SJSA1 (cell line): ENCODE data around the gene PLGRKT. TPM values are rescaled to one million over a fixed set of nuclear protein-coding genes. Genes with fewer than 3 reads are reported as not detected.
"Not testable (repeated sequence)": the region's sequence is repeated elsewhere in the genome, so short reads cannot be mapped to it uniquely, and the experiment has no call there.

Experiments used
- DNase-seq, 2 experiments: peaks; one replicate each; pipeline ENCODE4 v3.0.0-alpha.2; 2015 to 2020; ENCODE audit warnings: low spot score in 2 of 2, low read depth in 1 of 2
- H3K27ac ChIP-seq: fragments of 250-450 bp; sonication (Bioruptor Pico); 2 replicates; pipeline ENCODE4 v1.5.1; 2020; ENCODE audit warnings: mild to moderate bottlenecking, moderate library complexity
- H3K27me3 ChIP-seq: fragments of 250-450 bp; sonication (Bioruptor Pico); replicated peaks from 2 replicates; pipeline ENCODE4 v1.5.1; 2020; ENCODE audit warnings: mild to moderate bottlenecking, moderate library complexity
- H3K36me3 ChIP-seq: fragments of 250-450 bp; sonication (Bioruptor Pico); 2 replicates; pipeline ENCODE4 v1.5.1; 2020; ENCODE audit warnings: mild to moderate bottlenecking
- H3K4me1 ChIP-seq: fragments of 250-450 bp; sonication (Bioruptor Pico); replicated peaks from 2 replicates; pipeline ENCODE4 v1.6.1; 2021; ENCODE audit warnings: mild to moderate bottlenecking
- H3K4me3 ChIP-seq: fragments of 250-450 bp; sonication (Bioruptor Pico); 2 replicates; pipeline ENCODE4 v1.5.1; 2020; ENCODE audit warnings: mild to moderate bottlenecking
- H3K9me3 ChIP-seq: fragments of 250-450 bp; sonication (Bioruptor Pico); replicated peaks from 2 replicates; pipeline ENCODE4 v1.5.1; 2020; ENCODE audit warnings: mild to moderate bottlenecking
- total RNA-seq: library from RNA; depleted of rRNA; stranded (reverse); fragments of >200 nt; shearing (Covaris generic); gene quantifications from 2 replicates; pipeline ENCODE4 v1.2.3, GENCODE V29; 2014

PLGRKT gene
- total RNA-seq, 1 experiment from 2014 or later: 31.2 TPM

- Histone ChIP-seq H3K9me3 (no peaks in the 10 kb centered on the region), H3K4me3 (no peak overlapping the region), H3K4me1 (no peaks in the 10 kb centered on the region), H3K36me3 (peaks cover 4% of the 10 kb centered on the region; the same call in 1 of the 2 replicates), H3K27ac (no peak overlapping the region), H3K27me3 (no peaks in the 10 kb centered on the region)
- DNase-seq: no peak
Measured at GRCh38 chr9:5466766-5467165, 29.0 kb upstream of the PLGRKT start.

- Histone ChIP-seq H3K4me3 (no peak overlapping the region), H3K27me3 (no peaks in the 10 kb centered on the region), H3K9me3 (no peaks in the 10 kb centered on the region), H3K27ac (no peak overlapping the region), H3K4me1 (no peaks in the 10 kb centered on the region), H3K36me3 (peaks cover 4% of the 10 kb centered on the region; the same call in 1 of the 2 replicates)
- DNase-seq: no peak
Measured at GRCh38 chr9:5466005-5466404, 28.3 kb upstream of the PLGRKT start.

GRCh38 chr9:5464831-5465330, 27.2 kb upstream of the PLGRKT start:
- not testable (repeated sequence) for H3K27me3 ChIP-seq, H3K4me3 ChIP-seq, H3K4me1 ChIP-seq, DNase-seq, H3K27ac ChIP-seq, H3K36me3 ChIP-seq, H3K9me3 ChIP-seq

GRCh38 chr9:5460157-5460556, 22.4 kb upstream of the PLGRKT start:
- no peak overlapping the region for H3K27ac ChIP-seq
- H3K4me3 ChIP-seq: no peak overlapping the region
- H3K4me1 ChIP-seq: peaks cover 4% of the 10 kb centered on the region
- no peaks in the 10 kb centered on the region for H3K9me3 ChIP-seq
- no peak for DNase-seq
- H3K27me3 ChIP-seq: no peaks in the 10 kb centered on the region
- H3K36me3 ChIP-seq: peaks cover 14% of the 10 kb centered on the region; the same call in 1 of the 2 replicates

- H3K4me3 ChIP-seq: no peak overlapping the region
- no peaks in the 10 kb centered on the region for H3K9me3 ChIP-seq
- no peak overlapping the region for H3K27ac ChIP-seq
- peaks cover 14% of the 10 kb centered on the region; the same call in 1 of the 2 replicates for H3K36me3 ChIP-seq
- no peaks in the 10 kb centered on the region for H3K27me3 ChIP-seq
- no peak for DNase-seq
- peaks cover 9% of the 10 kb centered on the region for H3K4me1 ChIP-seq
Measured at GRCh38 chr9:5459289-5459829, 21.6 kb upstream of the PLGRKT start.

- Histone ChIP-seq H3K4me1 (peaks cover 13% of the 10 kb centered on the region), H3K27ac (no peak overlapping the region), H3K36me3 (peaks cover 7% of the 10 kb centered on the region; the same call in 1 of the 2 replicates), H3K27me3 (no peaks in the 10 kb centered on the region), H3K9me3 (no peaks in the 10 kb centered on the region), H3K4me3 (no peak overlapping the region)
- peak in 1 of 2 experiments; percentile 23 for DNase-seq
Measured at GRCh38 chr9:5455181-5455580, 17.5 kb upstream of the PLGRKT start.

GRCh38 chr9:5453673-5454072, 15.9 kb upstream of the PLGRKT start:
- Histone ChIP-seq H3K4me3 (no peak overlapping the region), H3K4me1 (peaks cover 22% of the 10 kb centered on the region), H3K9me3 (no peaks in the 10 kb centered on the region), H3K27ac (no peak overlapping the region), H3K36me3 (peaks cover 3% of the 10 kb centered on the region; the same call in 1 of the 2 replicates), H3K27me3 (no peaks in the 10 kb centered on the region)
- DNase-seq: no peak

GRCh38 chr9:5453004-5453403, 15.3 kb upstream of the PLGRKT start:
- DNase-seq: no peak
- Histone ChIP-seq H3K36me3 (peaks cover 3% of the 10 kb centered on the region; the same call in 1 of the 2 replicates), H3K4me3 (no peak overlapping the region), H3K4me1 (peaks cover 27% of the 10 kb centered on the region), H3K27me3 (no peaks in the 10 kb centered on the region), H3K27ac (no peak overlapping the region), H3K9me3 (no peaks in the 10 kb centered on the region)

GRCh38 chr9:5452286-5452609, 14.5 kb upstream of the PLGRKT start:
- DNase-seq: no peak
- H3K4me1 ChIP-seq: peaks cover 34% of the 10 kb centered on the region
- H3K4me3 ChIP-seq: no peak overlapping the region
- no peaks in the 10 kb centered on the region for H3K9me3 ChIP-seq
- no peaks in the 10 kb centered on the region for H3K36me3 ChIP-seq
- H3K27ac ChIP-seq: no peak overlapping the region
- no peaks in the 10 kb centered on the region for H3K27me3 ChIP-seq

- Histone ChIP-seq H3K36me3 (no peaks in the 10 kb centered on the region), H3K4me1 (peaks cover 44% of the 10 kb centered on the region)
- peak; percentile 73 to 80 for DNase-seq
Measured at GRCh38 chr9:5450359-5451091, 12.8 kb upstream of the PLGRKT start, which contains the start of gene CD274. TSS of gene CD274 (plus strand) at chr9:5450542. CDS start at chr9:5456114, 5,572 bp downstream.

GRCh38 chr9:5449521-5450358, 12.0 kb upstream of the PLGRKT start:
- no peaks in the 10 kb centered on the region for H3K9me3 ChIP-seq
- no peak for DNase-seq
- peaks cover 36% of the 10 kb centered on the region for H3K4me1 ChIP-seq

More at GRCh38 chr9:5450359-5451091, 12.8 kb upstream of the PLGRKT start, which contains the start of gene CD274:
- H3K9me3 ChIP-seq: no peaks in the 10 kb centered on the region
- H3K4me3 ChIP-seq: peak within 1 kb of the TSS; percentile 43
- no peaks in the 10 kb centered on the region for H3K27me3 ChIP-seq
- H3K27ac ChIP-seq: peak within 1 kb of the TSS; percentile 79

GRCh38 chr9:5448461-5449435, 11.0 kb upstream of the PLGRKT start:
- Histone ChIP-seq H3K27me3 (no peaks in the 10 kb centered on the region), H3K9me3 (no peaks in the 10 kb centered on the region), H3K4me1 (peaks cover 32% of the 10 kb centered on the region), H3K36me3 (no peaks in the 10 kb centered on the region), H3K4me3 (no peak overlapping the region), H3K27ac (no peak overlapping the region; the same call in 1 of the 2 replicates)
- DNase-seq: no peak

More at GRCh38 chr9:5449521-5450358, 12.0 kb upstream of the PLGRKT start:
- H3K27me3 ChIP-seq: no peaks in the 10 kb centered on the region
- no peaks in the 10 kb centered on the region for H3K36me3 ChIP-seq
- H3K27ac ChIP-seq: peak overlapping the region; percentile 79
- H3K4me3 ChIP-seq: peak overlapping the region; percentile 43

GRCh38 chr9:5448016-5448415, 10.3 kb upstream of the PLGRKT start:
- H3K4me3 ChIP-seq: no peak overlapping the region
- no peak for DNase-seq
- no peak overlapping the region for H3K27ac ChIP-seq
- H3K4me1 ChIP-seq: peaks cover 32% of the 10 kb centered on the region
- H3K9me3 ChIP-seq: no peaks in the 10 kb centered on the region
- no peaks in the 10 kb centered on the region for H3K36me3 ChIP-seq
- no peaks in the 10 kb centered on the region for H3K27me3 ChIP-seq
